ENCODE measurements around the gene TMEM92. TPM values are rescaled to one million over a fixed set of nuclear protein-coding genes. Genes with fewer than 3 reads are reported as not detected.

The TMEM92 gene
- total and polyA plus RNA-seq, 10 of the 15 experiments (the other 5 are each of a cell fraction or from before 2014, with no cell fraction given) = 0.11 to 1.2 (median 0.32) TPM

DNA sequence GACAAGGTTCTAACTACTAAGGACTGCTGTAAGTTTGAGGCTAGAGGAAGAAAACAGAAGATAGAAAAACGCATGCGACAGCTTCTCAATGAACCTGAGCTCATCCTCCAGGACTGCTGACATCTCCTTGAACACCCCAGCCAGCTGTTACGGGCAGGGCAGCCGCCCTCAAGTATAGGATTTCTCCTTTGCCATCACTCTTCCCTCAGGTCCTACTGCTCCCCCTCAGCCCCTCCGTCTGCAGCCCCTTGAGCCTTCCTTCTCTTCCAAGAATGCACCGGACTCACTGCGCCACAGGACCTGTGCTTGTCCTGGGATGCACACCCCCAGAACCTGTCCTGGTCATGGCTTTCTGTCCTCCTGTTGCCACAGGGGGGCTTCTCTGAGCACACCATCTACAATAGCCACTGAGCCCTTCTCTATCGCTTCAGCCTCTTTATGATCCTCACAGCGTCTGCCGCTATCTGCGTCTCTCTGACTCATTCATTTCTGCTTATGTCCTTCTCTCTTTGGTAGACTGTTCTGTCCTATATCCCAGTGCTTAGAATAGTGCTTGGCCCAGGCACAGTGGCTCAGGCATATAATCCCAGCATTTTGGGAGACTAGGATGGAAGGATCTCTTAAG, 56.0 kb downstream of the TMEM92 start (continued):
- TF ChIP-seq, protein P1, sequence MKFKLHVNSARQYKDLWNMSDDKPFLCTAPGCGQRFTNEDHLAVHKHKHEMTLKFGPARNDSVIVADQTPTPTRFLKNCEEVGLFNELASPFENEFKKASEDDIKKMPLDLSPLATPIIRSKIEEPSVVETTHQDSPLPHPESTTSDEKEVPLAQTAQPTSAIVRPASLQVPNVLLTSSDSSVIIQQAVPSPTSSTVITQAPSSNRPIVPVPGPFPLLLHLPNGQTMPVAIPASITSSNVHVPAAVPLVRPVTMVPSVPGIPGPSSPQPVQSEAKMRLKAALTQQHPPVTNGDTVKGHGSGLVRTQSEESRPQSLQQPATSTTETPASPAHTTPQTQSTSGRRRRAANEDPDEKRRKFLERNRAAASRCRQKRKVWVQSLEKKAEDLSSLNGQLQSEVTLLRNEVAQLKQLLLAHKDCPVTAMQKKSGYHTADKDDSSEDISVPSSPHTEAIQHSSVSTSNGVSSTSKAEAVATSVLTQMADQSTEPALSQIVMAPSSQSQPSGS (IDR thresholded peaks at IDR 0.05; ENCODE audit: low read length) = no peak

Small RNA genes within 50 kb of the gene (small RNA-seq; reads per million reads assigned to genes)
- not detected for gene SUMO2P7

Other genes with a start within 250 kb of the TMEM92 start
Only the 7 nearest of the 14 such genes appear.
- 59.9 and 62.9 TPM in 2 replicates for gene PPP1R9B, start 123.8 kb upstream of the TMEM92 start, total RNA-seq (2014; rRNA removed)
- gene PPP1R9B, start 123.8 kb upstream of the TMEM92 start, total RNA-seq (2014; rRNA removed; fragmentation: Illumina TruSeq; extraction: Trizol) = 35.9 and 39.6 TPM in 2 replicates
- 103 and 107 TPM in 2 replicates for gene PPP1R9B, start 123.8 kb upstream of the TMEM92 start, total RNA-seq (2021)
- gene PPP1R9B, start 123.8 kb upstream of the TMEM92 start, polyA plus RNA-seq (2011; rRNA removed) = 30.2 and 44.4 TPM in 2 replicates
- gene PPP1R9B, start 123.8 kb upstream of the TMEM92 start, polyA plus RNA-seq (2014; fragmentation: Illumina TruSeq; extraction: Trizol) = 17.9 and 35.4 TPM in 2 replicates
- gene PPP1R9B, start 123.8 kb upstream of the TMEM92 start, polyA plus RNA-seq (2014; fragmentation: Nextera tagmentation; extraction: Ambion mirVana) = under 1 TPM; 0.20 to 0.45 TPM
- gene PPP1R9B, start 123.8 kb upstream of the TMEM92 start, polyA plus RNA-seq (2014; rRNA removed) = 52.0 and 58.7 TPM in 2 replicates
- 1 to 10 TPM; 1.8 to 2.3 TPM for gene PPP1R9B, start 123.8 kb upstream of the TMEM92 start, polyA plus RNA-seq (2016; fragmentation: Nextera tagmentation; extraction: Ambion mirVana)
- gene SGCA, start 108.5 kb upstream of the TMEM92 start, total RNA-seq (2014; rRNA removed) = 0.11 and 0.68 TPM in 2 replicates
- 0.27 TPM in 1 of 2 replicates, not detected in the other for gene SGCA, start 108.5 kb upstream of the TMEM92 start, total RNA-seq (2014; rRNA removed; fragmentation: Illumina TruSeq; extraction: Trizol)
- gene SGCA, start 108.5 kb upstream of the TMEM92 start, total RNA-seq (2021) = 0.51 and 0.56 TPM in 2 replicates
- 0.24 and 0.81 TPM in 2 replicates for gene SGCA, start 108.5 kb upstream of the TMEM92 start, polyA plus RNA-seq (2011; rRNA removed)
- 0.24 TPM in 1 of 2 replicates, not detected in the other for gene SGCA, start 108.5 kb upstream of the TMEM92 start, polyA plus RNA-seq (2014; fragmentation: Illumina TruSeq; extraction: Trizol)
- under 1 TPM in 1 of 2 experiments, not detected in 1; 0.13 TPM for gene SGCA, start 108.5 kb upstream of the TMEM92 start, polyA plus RNA-seq (2014; fragmentation: Nextera tagmentation; extraction: Ambion mirVana)
- 0.25 and 2.2 TPM in 2 replicates for gene SGCA, start 108.5 kb upstream of the TMEM92 start, polyA plus RNA-seq (2014; rRNA removed)
- gene SGCA, start 108.5 kb upstream of the TMEM92 start, polyA plus RNA-seq (2016; fragmentation: Nextera tagmentation; extraction: Ambion mirVana) = under 1 TPM in 1 of 2 experiments, not detected in 1; 0.50 TPM
- gene COL1A1, start 72.8 kb upstream of the TMEM92 start, total RNA-seq (2014; rRNA removed) = 0.79 and 1.1 TPM in 2 replicates
- gene COL1A1, start 72.8 kb upstream of the TMEM92 start, total RNA-seq (2014; rRNA removed; fragmentation: Illumina TruSeq; extraction: Trizol) = 0.55 and 1.2 TPM in 2 replicates
- 6.1 and 7.7 TPM in 2 replicates for gene COL1A1, start 72.8 kb upstream of the TMEM92 start, total RNA-seq (2021)
- 1.9 and 2.9 TPM in 2 replicates for gene COL1A1, start 72.8 kb upstream of the TMEM92 start, polyA plus RNA-seq (2011; rRNA removed)
- gene COL1A1, start 72.8 kb upstream of the TMEM92 start, polyA plus RNA-seq (2014; fragmentation: Illumina TruSeq; extraction: Trizol) = 0.54 and 1.9 TPM in 2 replicates
- gene COL1A1, start 72.8 kb upstream of the TMEM92 start, polyA plus RNA-seq (2014; fragmentation: Nextera tagmentation; extraction: Ambion mirVana) = under 1 TPM; 0.18 to 0.32 TPM
- gene COL1A1, start 72.8 kb upstream of the TMEM92 start, polyA plus RNA-seq (2014; rRNA removed) = 3.5 and 3.9 TPM in 2 replicates
- 1 to 10 TPM; 2.7 to 4.3 TPM for gene COL1A1, start 72.8 kb upstream of the TMEM92 start, polyA plus RNA-seq (2016; fragmentation: Nextera tagmentation; extraction: Ambion mirVana)
- 19.0 and 20.6 TPM in 2 replicates for gene XYLT2, start 71.7 kb downstream of the TMEM92 start, total RNA-seq (2014; rRNA removed)
- 5.9 and 7.2 TPM in 2 replicates for gene XYLT2, start 71.7 kb downstream of the TMEM92 start, total RNA-seq (2014; rRNA removed; fragmentation: Illumina TruSeq; extraction: Trizol)
- gene XYLT2, start 71.7 kb downstream of the TMEM92 start, total RNA-seq (2021) = 19.0 and 20.1 TPM in 2 replicates
- 7.6 and 17.0 TPM in 2 replicates for gene XYLT2, start 71.7 kb downstream of the TMEM92 start, polyA plus RNA-seq (2011; rRNA removed)
- gene XYLT2, start 71.7 kb downstream of the TMEM92 start, polyA plus RNA-seq (2014; fragmentation: Illumina TruSeq; extraction: Trizol) = 1.9 and 5.8 TPM in 2 replicates
- gene XYLT2, start 71.7 kb downstream of the TMEM92 start, polyA plus RNA-seq (2014; fragmentation: Nextera tagmentation; extraction: Ambion mirVana) = 1 to 10 TPM in 1 of 2 experiments, under 1 TPM in 1; 0.82 to 1.5 TPM
- 15.3 and 17.9 TPM in 2 replicates for gene XYLT2, start 71.7 kb downstream of the TMEM92 start, polyA plus RNA-seq (2014; rRNA removed)
- 10 to 100 TPM; 11.2 to 14.7 TPM for gene XYLT2, start 71.7 kb downstream of the TMEM92 start, polyA plus RNA-seq (2016; fragmentation: Nextera tagmentation; extraction: Ambion mirVana)
- 79.4 and 88.6 TPM in 2 replicates for gene MRPL27, start 98.7 kb downstream of the TMEM92 start, total RNA-seq (2014; rRNA removed)
- gene MRPL27, start 98.7 kb downstream of the TMEM92 start, total RNA-seq (2014; rRNA removed; fragmentation: Illumina TruSeq; extraction: Trizol) = 104 TPM in 2 replicates
- gene MRPL27, start 98.7 kb downstream of the TMEM92 start, total RNA-seq (2021) = 83.0 and 87.9 TPM in 2 replicates
- 109 and 154 TPM in 2 replicates for gene MRPL27, start 98.7 kb downstream of the TMEM92 start, polyA plus RNA-seq (2011; rRNA removed)
- 95.2 and 101 TPM in 2 replicates for gene MRPL27, start 98.7 kb downstream of the TMEM92 start, polyA plus RNA-seq (2014; fragmentation: Illumina TruSeq; extraction: Trizol)
- gene MRPL27, start 98.7 kb downstream of the TMEM92 start, polyA plus RNA-seq (2014; fragmentation: Nextera tagmentation; extraction: Ambion mirVana) = 100 to 1,000 TPM; 380 to 390 TPM
- 102 and 109 TPM in 2 replicates for gene MRPL27, start 98.7 kb downstream of the TMEM92 start, polyA plus RNA-seq (2014; rRNA removed)
- 100 to 1,000 TPM; 224 to 244 TPM for gene MRPL27, start 98.7 kb downstream of the TMEM92 start, polyA plus RNA-seq (2016; fragmentation: Nextera tagmentation; extraction: Ambion mirVana)
- 17.7 and 19.7 TPM in 2 replicates for gene EME1, start 98.8 kb downstream of the TMEM92 start, total RNA-seq (2014; rRNA removed)
- gene EME1, start 98.8 kb downstream of the TMEM92 start, total RNA-seq (2014; rRNA removed; fragmentation: Illumina TruSeq; extraction: Trizol) = 18.1 and 20.6 TPM in 2 replicates
- 16.8 and 20.8 TPM in 2 replicates for gene EME1, start 98.8 kb downstream of the TMEM92 start, total RNA-seq (2021)
- gene EME1, start 98.8 kb downstream of the TMEM92 start, polyA plus RNA-seq (2011; rRNA removed) = 31.3 and 31.8 TPM in 2 replicates
- gene EME1, start 98.8 kb downstream of the TMEM92 start, polyA plus RNA-seq (2014; fragmentation: Illumina TruSeq; extraction: Trizol) = 23.2 and 26.9 TPM in 2 replicates
- gene EME1, start 98.8 kb downstream of the TMEM92 start, polyA plus RNA-seq (2014; fragmentation: Nextera tagmentation; extraction: Ambion mirVana) = 10 to 100 TPM; 13.8 to 16.7 TPM
- gene EME1, start 98.8 kb downstream of the TMEM92 start, polyA plus RNA-seq (2014; rRNA removed) = 22.9 and 23.7 TPM in 2 replicates
- 10 to 100 TPM; 32.6 to 40.5 TPM for gene EME1, start 98.8 kb downstream of the TMEM92 start, polyA plus RNA-seq (2016; fragmentation: Nextera tagmentation; extraction: Ambion mirVana)
- 64.3 and 72.4 TPM in 2 replicates for gene LRRC59, start 123.1 kb downstream of the TMEM92 start, total RNA-seq (2014; rRNA removed)
- 49.2 and 54.2 TPM in 2 replicates for gene LRRC59, start 123.1 kb downstream of the TMEM92 start, total RNA-seq (2014; rRNA removed; fragmentation: Illumina TruSeq; extraction: Trizol)
- 79.2 and 82.2 TPM in 2 replicates for gene LRRC59, start 123.1 kb downstream of the TMEM92 start, total RNA-seq (2021)
- gene LRRC59, start 123.1 kb downstream of the TMEM92 start, polyA plus RNA-seq (2011; rRNA removed) = 34.1 and 53.4 TPM in 2 replicates
- 59.2 and 70.4 TPM in 2 replicates for gene LRRC59, start 123.1 kb downstream of the TMEM92 start, polyA plus RNA-seq (2014; fragmentation: Illumina TruSeq; extraction: Trizol)
- gene LRRC59, start 123.1 kb downstream of the TMEM92 start, polyA plus RNA-seq (2014; fragmentation: Nextera tagmentation; extraction: Ambion mirVana) = 10 to 100 TPM in 1 of 2 experiments, 1 to 10 TPM in 1; 8.8 to 17.9 TPM
- 55.7 and 63.3 TPM in 2 replicates for gene LRRC59, start 123.1 kb downstream of the TMEM92 start, polyA plus RNA-seq (2014; rRNA removed)
- gene LRRC59, start 123.1 kb downstream of the TMEM92 start, polyA plus RNA-seq (2016; fragmentation: Nextera tagmentation; extraction: Ambion mirVana) = 10 to 100 TPM; 75.5 to 81.2 TPM

All from GM12878 (cell line).